ENCODE results near the gene DDIT4.
A peak's percentile ranks its signal among the peaks of the same experiment; 100 is the strongest.
"Not testable (repeated sequence)": the region's sequence is repeated elsewhere in the genome, so short reads cannot be mapped to it uniquely, and the experiment has no call there.

DDIT4 gene

GRCh38 chr10:72285972-72286521 is 12.3 kb downstream of the DDIT4 start:
- no peak overlapping the region for H3K4me3 ChIP-seq (ENCODE audit: low read length)
- DNase-seq (ENCODE audit: low read depth): no peak
- TF ChIP-seq CTCF (conservative IDR thresholded peaks at IDR 0.05; ENCODE audit: low read depth, low read length): no peak

GRCh38 chr10:72291019-72291532 is 17.4 kb downstream of the DDIT4 start:
- no peak for DNase-seq (ENCODE audit: low read depth)
- TF ChIP-seq CTCF (conservative IDR thresholded peaks at IDR 0.05; ENCODE audit: low read depth, low read length): no peak
- no peak overlapping the region for H3K4me3 ChIP-seq (ENCODE audit: low read length)

DNA sequence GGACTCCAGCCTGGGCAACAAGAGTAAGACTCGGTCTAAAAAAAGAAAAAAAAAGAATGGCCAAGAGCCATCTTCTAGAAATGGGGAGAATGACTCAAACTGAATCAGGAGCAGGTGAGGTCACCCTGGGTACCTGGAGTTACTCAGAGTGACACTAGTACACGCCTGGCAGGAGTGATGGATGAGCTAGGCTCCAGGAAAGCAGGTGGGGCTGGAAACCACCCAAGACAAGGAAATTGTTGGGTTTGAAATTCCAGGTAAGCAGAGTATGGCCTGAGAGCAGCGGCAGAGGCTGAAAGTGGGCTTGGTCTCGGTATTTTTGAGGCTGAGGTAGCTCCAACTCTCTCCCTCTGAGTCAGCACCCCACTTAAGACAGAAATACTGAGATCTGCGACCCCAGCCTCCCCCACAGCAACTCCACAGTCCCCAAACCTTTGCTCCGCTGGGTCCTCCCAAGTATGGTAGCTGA is 18.5 kb downstream of the DDIT4 start:
- no peak for DNase-seq (ENCODE audit: low read depth)
- TF ChIP-seq CTCF (conservative IDR thresholded peaks at IDR 0.05; ENCODE audit: low read depth, low read length): no peak
- H3K4me3 ChIP-seq (ENCODE audit: low read length): no peak overlapping the region

GRCh38 chr10:72295330-72295910 is 21.7 kb downstream of the DDIT4 start:
- TF ChIP-seq CTCF (conservative IDR thresholded peaks at IDR 0.05; ENCODE audit: low read depth, low read length): no peak
- no peak for DNase-seq (ENCODE audit: low read depth)

GRCh38 chr10:72296829-72297280 is 23.1 kb downstream of the DDIT4 start:
- not testable (repeated sequence) for H3K4me3 ChIP-seq (ENCODE audit: low read length); DNase-seq (ENCODE audit: low read depth)

More at GRCh38 chr10:72295330-72295910, 21.7 kb downstream of the DDIT4 start:
- no peak overlapping the region for H3K4me3 ChIP-seq (ENCODE audit: low read length)

DNA sequence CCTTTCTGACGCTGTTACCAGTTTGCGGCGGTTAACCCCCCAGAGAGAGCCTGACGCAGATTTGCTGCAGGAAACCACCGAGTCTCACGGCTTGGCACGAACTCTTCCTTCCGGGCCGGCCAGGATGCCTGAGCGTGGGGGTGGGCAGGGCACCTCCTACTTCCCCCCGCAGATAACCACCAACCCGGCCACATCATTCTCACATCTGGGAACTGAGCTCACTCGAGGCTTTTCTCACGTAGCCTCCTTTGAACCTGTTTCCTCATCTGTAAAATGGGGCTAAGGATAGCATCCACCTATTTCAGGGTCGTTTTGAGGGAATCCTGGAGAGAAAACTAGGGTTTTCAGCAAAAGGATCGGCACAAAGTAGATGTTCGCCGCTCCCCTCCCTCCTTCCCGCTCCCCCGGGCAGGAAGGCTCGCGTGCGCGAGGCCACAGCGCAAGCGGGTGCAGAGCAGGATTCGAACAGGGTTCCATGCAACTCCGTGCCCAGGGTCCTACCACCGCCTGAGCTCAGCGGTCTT is 23.6 kb downstream of the DDIT4 start:
- DNase-seq (ENCODE audit: low read depth): no peak
- TF ChIP-seq CTCF (conservative IDR thresholded peaks at IDR 0.05; ENCODE audit: low read depth, low read length): no peak
- H3K4me3 ChIP-seq (ENCODE audit: low read length): peak overlapping the region; percentile 34

GRCh38 chr10:72297805-72298591 is 24.3 kb downstream of the DDIT4 start:
- H3K4me3 ChIP-seq (ENCODE audit: low read length): peak overlapping the region; percentile 34
- TF ChIP-seq CTCF (conservative IDR thresholded peaks at IDR 0.05; ENCODE audit: low read depth, low read length): no peak

More at GRCh38 chr10:72297805-72298591, 24.3 kb downstream of the DDIT4 start:
- peak; percentile 98 for DNase-seq (ENCODE audit: low read depth)
